LNCAP (cell line): Measurements from ENCODE around the gene CSTF1.

Experiments
- CTCF ChIP-seq: fragments of 450-650 bp; IDR thresholded peaks from 2 replicates; pipeline ENCODE4 v1.5.1; 2017; ENCODE audit warnings: mild to moderate bottlenecking

CSTF1 gene

GRCh38 chr20:56385130-56385529 is 7.3 kb upstream of the CSTF1 start:
- no peak for TF ChIP-seq CTCF

- TF ChIP-seq CTCF: no peak
Measured at GRCh38 chr20:56386219-56386618, 6.2 kb upstream of the CSTF1 start.

- TF ChIP-seq CTCF: no peak
Measured at GRCh38 chr20:56388882-56389281, 3.6 kb upstream of the CSTF1 start.

GRCh38 chr20:56389807-56390206 is 2.6 kb upstream of the CSTF1 start:
- TF ChIP-seq CTCF: no peak

GRCh38 chr20:56391037-56391436 is 1.4 kb upstream of the CSTF1 start:
- no peak for TF ChIP-seq CTCF

- TF ChIP-seq CTCF: no peak
Measured at GRCh38 chr20:56391596-56392131, 781 bp upstream of the CSTF1 start.

- TF ChIP-seq CTCF: no peak
Measured at GRCh38 chr20:56392881-56393482, 537 bp downstream of the CSTF1 start.

- TF ChIP-seq CTCF: no peak
Measured at GRCh38 chr20:56393653-56394052, 1.2 kb downstream of the CSTF1 start.
